Measurements from ENCODE around the gene FGF1.

FGF1 gene

DNA sequence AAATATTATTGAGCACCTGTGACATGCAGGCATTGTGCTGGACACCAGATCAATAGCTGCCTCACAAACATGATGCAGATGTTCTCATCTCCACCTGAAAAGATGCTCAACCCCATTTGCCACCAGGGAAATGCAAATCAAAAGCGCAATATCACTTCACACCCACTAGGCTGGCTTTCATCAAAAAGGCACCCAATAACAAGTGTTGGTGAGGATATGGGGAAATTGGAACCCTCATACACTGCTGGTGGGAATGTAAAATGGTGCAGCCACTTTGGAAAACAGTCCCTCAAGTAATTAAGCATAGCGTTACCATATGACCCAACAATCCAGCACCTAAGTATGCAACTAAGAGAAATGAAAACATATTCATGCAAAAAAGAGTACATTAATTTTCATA is 24.7 kb downstream of the FGF1 start:
- no peaks in the 10 kb centered on the region for H3K36me3 ChIP-seq
- no peaks in the 10 kb centered on the region for H3K27me3 ChIP-seq
- DNase-seq: no peak
- peaks cover 0 to 3% (median 1%) of the 10 kb centered on the region in 4 donors for H3K4me1 ChIP-seq
- TF ChIP-seq, protein P1, sequence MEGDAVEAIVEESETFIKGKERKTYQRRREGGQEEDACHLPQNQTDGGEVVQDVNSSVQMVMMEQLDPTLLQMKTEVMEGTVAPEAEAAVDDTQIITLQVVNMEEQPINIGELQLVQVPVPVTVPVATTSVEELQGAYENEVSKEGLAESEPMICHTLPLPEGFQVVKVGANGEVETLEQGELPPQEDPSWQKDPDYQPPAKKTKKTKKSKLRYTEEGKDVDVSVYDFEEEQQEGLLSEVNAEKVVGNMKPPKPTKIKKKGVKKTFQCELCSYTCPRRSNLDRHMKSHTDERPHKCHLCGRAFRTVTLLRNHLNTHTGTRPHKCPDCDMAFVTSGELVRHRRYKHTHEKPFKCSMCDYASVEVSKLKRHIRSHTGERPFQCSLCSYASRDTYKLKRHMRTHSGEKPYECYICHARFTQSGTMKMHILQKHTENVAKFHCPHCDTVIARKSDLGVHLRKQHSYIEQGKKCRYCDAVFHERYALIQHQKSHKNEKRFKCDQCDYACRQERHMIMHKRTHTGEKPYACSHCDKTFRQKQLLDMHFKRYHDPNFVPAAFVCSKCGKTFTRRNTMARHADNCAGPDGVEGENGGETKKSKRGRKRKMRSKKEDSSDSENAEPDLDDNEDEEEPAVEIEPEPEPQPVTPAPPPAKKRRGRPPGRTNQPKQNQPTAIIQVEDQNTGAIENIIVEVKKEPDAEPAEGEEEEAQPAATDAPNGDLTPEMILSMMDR (IDR thresholded peaks at IDR 0.05): no peak
- H3K4me3 ChIP-seq: no peak overlapping the region
- intact Hi-C loops (cut with DNase I; ENCODE audit: low total_unique reads): loop anchor here (5.0 kb wide), 1 partner anchor 221 kb away; no protein-coding TSS in a partner anchor
- H3K27ac ChIP-seq: no peak overlapping the region
- no peaks in the 10 kb centered on the region for H3K9me3 ChIP-seq

DNA sequence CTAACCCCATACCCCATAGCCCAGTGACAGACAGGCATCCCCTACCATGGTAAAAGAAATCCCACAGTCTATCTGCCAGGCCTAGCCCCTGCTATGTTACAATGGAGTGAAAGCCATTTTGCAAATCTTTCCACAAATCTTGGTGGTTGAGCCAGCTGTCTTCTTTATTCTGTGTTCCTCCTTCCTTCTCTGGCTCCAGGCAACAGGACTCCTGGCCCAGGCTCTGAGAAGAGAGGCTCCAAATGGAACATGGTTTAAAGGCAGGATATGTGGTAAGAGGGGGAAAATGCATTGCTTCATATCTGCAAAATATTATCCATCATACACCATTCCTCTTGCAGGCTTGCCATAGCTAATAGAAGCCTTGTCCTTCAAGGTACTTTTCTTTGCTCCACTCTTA is 25.2 kb downstream of the FGF1 start:
- TF ChIP-seq, protein P1 (IDR thresholded peaks at IDR 0.05): no peak
- intact Hi-C loops (cut with DNase I; ENCODE audit: low total_unique reads): loop anchor here (5.0 kb wide), 1 partner anchor 222 kb away; no protein-coding TSS in a partner anchor
- peaks cover 0 to 7% (median 3%) of the 10 kb centered on the region in 4 donors for H3K4me1 ChIP-seq
- no peak overlapping the region for H3K27ac ChIP-seq
- no peak overlapping the region for H3K4me3 ChIP-seq
- H3K9me3 ChIP-seq: no peaks in the 10 kb centered on the region
- H3K27me3 ChIP-seq: no peaks in the 10 kb centered on the region
- H3K36me3 ChIP-seq: no peaks in the 10 kb centered on the region
- DNase-seq: no peak

DNA sequence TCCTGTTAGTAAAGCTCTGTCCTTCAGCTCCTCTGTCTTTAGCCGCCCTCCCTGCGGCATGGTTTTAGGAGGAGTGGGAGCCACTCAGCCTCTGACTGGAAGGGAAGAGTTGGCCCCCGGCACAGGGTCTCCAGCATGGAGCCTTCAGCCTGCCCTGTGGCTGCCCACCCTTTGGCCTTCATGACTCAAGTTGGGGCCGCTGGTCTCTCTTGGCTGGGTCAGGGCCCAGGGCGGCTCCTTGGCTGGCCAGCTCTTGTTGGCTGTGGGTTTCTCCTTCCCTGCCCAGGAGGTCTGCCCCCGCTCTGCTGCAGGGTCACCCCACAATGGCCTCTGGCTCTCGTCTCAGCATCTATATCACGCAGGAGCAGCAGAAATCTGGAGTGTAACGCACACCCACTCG is 25.7 kb downstream of the FGF1 start:
- no peaks in the 10 kb centered on the region for H3K27me3 ChIP-seq
- TF ChIP-seq, protein P1 (IDR thresholded peaks at IDR 0.05): no peak
- H3K4me1 ChIP-seq: peaks cover 0 to 11% (median 6%) of the 10 kb centered on the region in 4 donors
- no peaks in the 10 kb centered on the region for H3K9me3 ChIP-seq
- no peak for DNase-seq
- no peak overlapping the region for H3K4me3 ChIP-seq
- no peak overlapping the region for H3K27ac ChIP-seq
- intact Hi-C loops (cut with DNase I; ENCODE audit: low total_unique reads): loop anchor here (5.0 kb wide), 1 partner anchor 222 kb away; no protein-coding TSS in a partner anchor
- H3K36me3 ChIP-seq: no peaks in the 10 kb centered on the region

DNA sequence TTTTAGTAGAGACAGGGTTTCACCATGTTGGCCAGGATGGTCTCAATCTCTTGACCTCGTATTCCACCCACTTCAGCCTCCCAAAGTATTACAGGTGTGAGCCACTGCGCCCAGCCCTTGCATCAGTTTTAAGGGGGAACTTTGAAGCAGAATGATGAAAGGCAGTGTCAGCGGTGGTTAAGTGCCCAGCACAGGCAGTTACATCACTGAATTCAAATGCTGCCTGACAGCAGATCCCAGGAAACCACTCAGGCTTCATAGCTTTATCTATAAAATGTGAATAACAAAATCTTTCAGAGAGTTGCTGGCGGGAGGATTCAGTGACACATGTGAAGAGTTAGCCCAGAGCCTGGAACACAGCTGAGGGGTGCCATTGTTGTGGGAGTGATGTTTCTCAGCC is 26.5 kb downstream of the FGF1 start:
- H3K4me1 ChIP-seq: peaks cover 0 to 18% (median 12%) of the 10 kb centered on the region in 4 donors
- no peaks in the 10 kb centered on the region for H3K27me3 ChIP-seq
- TF ChIP-seq, protein P1 (IDR thresholded peaks at IDR 0.05): no peak
- DNase-seq: no peak
- no peaks in the 10 kb centered on the region for H3K9me3 ChIP-seq
- intact Hi-C loops (cut with DNase I; ENCODE audit: low total_unique reads): loop anchor here (5.0 kb wide), 1 partner anchor 47 kb away; no protein-coding TSS in a partner anchor
- no peak overlapping the region for H3K4me3 ChIP-seq
- H3K27ac ChIP-seq: peak overlapping the region in 1 of 2 donors; percentile 1
- no peaks in the 10 kb centered on the region for H3K36me3 ChIP-seq

DNA sequence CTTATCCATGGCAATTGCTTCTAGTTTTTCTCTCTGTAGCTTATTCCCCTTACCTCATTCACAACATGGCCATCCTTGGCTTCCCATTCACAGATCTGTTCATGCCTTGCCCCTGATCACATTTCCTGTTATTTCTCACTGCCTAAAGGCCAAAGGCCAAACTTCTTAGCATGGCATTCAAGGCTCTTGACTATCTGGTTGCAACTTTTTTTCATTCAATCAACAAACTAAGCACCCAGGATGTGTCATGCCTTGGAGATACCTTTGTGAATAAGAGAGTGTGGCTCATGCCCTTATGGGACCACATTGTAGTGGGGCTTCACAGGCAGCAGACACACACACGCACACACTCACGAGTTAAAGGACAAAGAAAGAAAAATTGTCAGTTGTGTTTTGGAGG is 27.6 kb downstream of the FGF1 start:
- H3K4me3 ChIP-seq: no peak overlapping the region
- intact Hi-C loops (cut with DNase I; ENCODE audit: low total_unique reads): loop anchor here (5.0 kb wide), 1 partner anchor 46 kb away; no protein-coding TSS in a partner anchor
- no peaks in the 10 kb centered on the region for H3K9me3 ChIP-seq
- DNase-seq: no peak
- TF ChIP-seq, protein P1 (IDR thresholded peaks at IDR 0.05): no peak
- H3K27me3 ChIP-seq: no peaks in the 10 kb centered on the region
- H3K36me3 ChIP-seq: no peaks in the 10 kb centered on the region
- H3K4me1 ChIP-seq: peaks cover 0 to 19% (median 13%) of the 10 kb centered on the region in 4 donors
- H3K27ac ChIP-seq: no peak overlapping the region
